Smooth muscle cell (in vitro differentiated cells): ENCODE measurements around the gene GTF2H2C_2.
"Not testable (repeated sequence)": the region's sequence is repeated elsewhere in the genome, so short reads cannot be mapped to it uniquely, and the experiment has no call there.

Experiments
- DNase-seq: peaks from one replicate; lab custom pipeline; 2025; ENCODE audit not compliant: unreplicated experiment; lab: John Stamatoyannopoulos, UW
- H2AFZ ChIP-seq: fragments of 200-600 bp; sonication (generic); 2 replicates; pipeline ENCODE4 v1.6.0; 2016; ENCODE audit warnings: antibody characterized with exemption, low read depth, mild to moderate bottlenecking
- H3F3A ChIP-seq: fragments of 200-600 bp; sonication (generic); 2 replicates; pipeline ENCODE4 v1.6.0; 2017; ENCODE audit warnings: antibody characterized with exemption, low read depth
- H3K27ac ChIP-seq: fragments of 200-600 bp; sonication (generic); 2 replicates; pipeline ENCODE4 v1.5.1; 2016; ENCODE audit warnings: low read depth, mild to moderate bottlenecking
- H3K27me3 ChIP-seq: fragments of 200-600 bp; sonication (generic); 2 replicates; pipeline ENCODE4 v1.6.1; 2016; ENCODE audit warnings: low read depth, mild to moderate bottlenecking
- H3K36me3 ChIP-seq: fragments of 200-600 bp; sonication (generic); 2 replicates; pipeline ENCODE4 v1.5.1; 2016; ENCODE audit warnings: low read depth
- H3K4me1 ChIP-seq: fragments of 200-600 bp; sonication (generic); 2 replicates; pipeline ENCODE4 v1.5.1; 2016; ENCODE audit warnings: low read depth
- H3K4me2 ChIP-seq: fragments of 200-600 bp; sonication (generic); 2 replicates; pipeline ENCODE4 v1.6.0; 2016; ENCODE audit warnings: mild to moderate bottlenecking
- H3K4me3 ChIP-seq: fragments of 200-600 bp; sonication (generic); 2 replicates; pipeline ENCODE4 v1.5.1; 2016; ENCODE audit warnings: mild to moderate bottlenecking
- H3K79me2 ChIP-seq: fragments of 200-600 bp; sonication (generic); 2 replicates; pipeline ENCODE4 v1.6.0; 2016; ENCODE audit warnings: low read depth, mild to moderate bottlenecking
- H3K9ac ChIP-seq: fragments of 200-600 bp; sonication (generic); 2 replicates; pipeline ENCODE4 v1.6.0; 2016; ENCODE audit warnings: low read depth
- H3K9me3 ChIP-seq: fragments of 200-600 bp; sonication (generic); replicated peaks from 2 replicates; pipeline ENCODE4 v1.5.1; 2016; ENCODE audit warnings: low read depth
- H4K20me1 ChIP-seq: fragments of 200-600 bp; sonication (generic); 2 replicates; pipeline ENCODE4 v1.6.0; 2016; ENCODE audit warnings: low read depth
- WGBS: methylation state at CpG from one replicate; pipeline ENCODE4 v1.1.7; 2016; ENCODE audit warnings: low lambda C conversion rate; 5-methylcytosine and 5-hydroxymethylcytosine counted together

The GTF2H2C_2 gene

GRCh38 chr5:70415117-70415516 lies at the start of gene GTF2H2C_2:
Gene GTF2H2C_2, plus strand, starts transcription at chr5:70415368.
- not testable (repeated sequence) for H3K9me3 ChIP-seq, H3K79me2 ChIP-seq, H3K36me3 ChIP-seq, H3K9ac ChIP-seq, DNase-seq, H3K27me3 ChIP-seq, H2AFZ ChIP-seq, H3K4me1 ChIP-seq, H3K4me3 ChIP-seq, H3F3A ChIP-seq, H3K4me2 ChIP-seq, H3K27ac ChIP-seq, H4K20me1 ChIP-seq
- no CpG with 5 or more reads among the region's 39 CpGs for WGBS

DNA sequence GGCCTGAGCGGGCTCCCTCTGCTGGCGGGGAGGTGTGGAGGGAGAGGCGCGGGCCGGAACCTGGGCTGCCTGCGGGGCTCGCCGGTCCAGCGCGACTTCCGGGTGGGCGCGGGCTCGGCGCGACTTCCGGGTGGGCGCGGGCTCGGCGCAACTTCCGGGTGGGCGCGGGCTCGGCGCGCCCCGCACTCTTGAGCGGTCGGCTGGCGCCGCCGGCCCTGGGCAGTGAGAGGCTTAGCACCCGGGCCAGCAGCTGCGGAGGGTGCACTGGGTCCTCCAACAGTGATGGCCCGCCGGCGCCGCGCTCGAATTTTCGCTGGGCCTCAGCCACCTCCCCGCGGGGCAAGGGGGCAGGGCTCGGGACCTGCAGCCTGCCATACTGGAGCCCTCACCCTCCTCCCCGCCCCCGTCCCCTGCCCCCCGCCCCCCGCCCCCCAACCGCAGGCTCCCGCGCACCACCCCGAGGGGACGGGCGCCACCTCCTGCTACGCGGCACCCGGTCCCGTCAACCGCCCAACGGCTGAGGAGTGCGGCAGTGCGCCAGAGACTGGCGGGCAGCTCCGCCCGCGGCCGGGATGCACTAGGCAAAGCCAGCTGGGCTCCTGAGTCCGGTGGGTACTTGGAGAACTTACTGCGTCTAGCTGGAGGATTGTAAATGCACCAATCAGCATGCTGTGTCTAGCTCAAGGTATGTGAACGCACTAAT lies 14.0 kb upstream of the GTF2H2C_2 start:
- H3K4me3 ChIP-seq = peak overlapping the region; percentile 52
- WGBS = 3% methylated on average over 6 of the region's 71 CpGs
- H3F3A ChIP-seq, H3K27ac ChIP-seq, H3K36me3 ChIP-seq, H3K27me3 ChIP-seq, H3K9me3 ChIP-seq, H3K79me2 ChIP-seq, H2AFZ ChIP-seq, DNase-seq, H4K20me1 ChIP-seq, H3K4me1 ChIP-seq, H3K9ac ChIP-seq: not testable (repeated sequence)
- peak overlapping the region; percentile 44 for H3K4me2 ChIP-seq

GRCh38 chr5:70421322-70421721 lies 6.2 kb downstream of the GTF2H2C_2 start:
- WGBS = no CpG with 5 or more reads among the region's 1 CpG
- not testable (repeated sequence) for H4K20me1 ChIP-seq, H3K27me3 ChIP-seq, H3K27ac ChIP-seq, H3K4me3 ChIP-seq, H3K36me3 ChIP-seq, H3K4me1 ChIP-seq, H3K79me2 ChIP-seq, DNase-seq, H2AFZ ChIP-seq, H3K4me2 ChIP-seq, H3F3A ChIP-seq, H3K9ac ChIP-seq, H3K9me3 ChIP-seq

- H3K36me3 ChIP-seq, H3K4me1 ChIP-seq, H3K27ac ChIP-seq, H3K9ac ChIP-seq, DNase-seq, H3K4me3 ChIP-seq, H3K27me3 ChIP-seq, H3F3A ChIP-seq, H3K79me2 ChIP-seq, H3K9me3 ChIP-seq, H3K4me2 ChIP-seq, H2AFZ ChIP-seq, H4K20me1 ChIP-seq: not testable (repeated sequence)
- whole genome bisulfite sequencing = no CpG with 5 or more reads among the region's 3 CpGs
These were observed 8.0 kb downstream of the GTF2H2C_2 start for GRCh38 chr5:70423215-70423614.

DNA sequence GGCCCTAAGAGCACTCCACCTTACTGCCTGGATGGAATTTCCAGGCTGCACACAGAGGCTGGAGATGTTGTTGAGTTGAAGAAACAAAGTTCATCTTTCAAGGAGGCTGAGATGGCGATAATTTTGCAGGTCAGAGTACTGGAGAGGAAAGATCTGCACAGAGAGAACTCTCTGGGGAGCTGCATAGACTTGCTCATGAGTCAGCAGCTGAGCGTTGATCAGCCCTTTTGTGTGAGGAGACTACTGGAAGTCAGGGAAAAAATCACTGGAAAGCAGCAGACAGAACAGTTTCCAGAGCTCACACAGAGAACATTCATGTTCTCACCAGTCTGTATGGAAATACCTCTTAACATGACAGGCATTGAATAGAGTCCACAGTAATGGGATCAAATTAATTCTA lies 23.4 kb downstream of the GTF2H2C_2 start:
- H3K4me3 ChIP-seq, H3K36me3 ChIP-seq, H3K9ac ChIP-seq, H3F3A ChIP-seq, H3K27me3 ChIP-seq, H3K79me2 ChIP-seq, H3K4me1 ChIP-seq, H3K4me2 ChIP-seq, DNase-seq, H4K20me1 ChIP-seq, H2AFZ ChIP-seq, H3K27ac ChIP-seq, H3K9me3 ChIP-seq: not testable (repeated sequence)
- no CpG with 5 or more reads among the region's 2 CpGs for WGBS

DNA sequence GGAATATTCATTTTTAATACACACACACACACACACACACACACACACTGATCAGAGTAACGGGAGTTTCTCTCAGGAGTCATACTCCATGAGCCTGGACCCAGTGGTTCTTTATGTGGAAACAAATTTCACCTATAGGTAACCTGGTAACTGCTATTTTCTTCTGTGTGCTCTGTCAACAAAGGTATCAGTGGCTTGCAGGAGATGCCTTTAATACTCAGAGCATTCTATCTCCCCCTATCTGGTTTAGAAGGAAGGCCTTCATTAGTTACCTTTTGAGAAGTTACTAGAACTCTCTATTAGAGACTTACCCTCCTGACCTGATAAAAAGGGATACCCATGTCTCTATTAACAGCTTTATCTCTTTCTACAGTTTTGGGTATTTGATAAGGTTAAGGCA lies 34.4 kb downstream of the GTF2H2C_2 start:
- not testable (repeated sequence) for H3K79me2 ChIP-seq, H4K20me1 ChIP-seq, H3K27ac ChIP-seq, H3K4me1 ChIP-seq, H3K9me3 ChIP-seq, H3F3A ChIP-seq, DNase-seq, H3K4me2 ChIP-seq, H3K9ac ChIP-seq, H3K4me3 ChIP-seq, H3K36me3 ChIP-seq, H2AFZ ChIP-seq, H3K27me3 ChIP-seq
- WGBS = 92% methylated on average over 1 of the region's 1 CpG

DNA sequence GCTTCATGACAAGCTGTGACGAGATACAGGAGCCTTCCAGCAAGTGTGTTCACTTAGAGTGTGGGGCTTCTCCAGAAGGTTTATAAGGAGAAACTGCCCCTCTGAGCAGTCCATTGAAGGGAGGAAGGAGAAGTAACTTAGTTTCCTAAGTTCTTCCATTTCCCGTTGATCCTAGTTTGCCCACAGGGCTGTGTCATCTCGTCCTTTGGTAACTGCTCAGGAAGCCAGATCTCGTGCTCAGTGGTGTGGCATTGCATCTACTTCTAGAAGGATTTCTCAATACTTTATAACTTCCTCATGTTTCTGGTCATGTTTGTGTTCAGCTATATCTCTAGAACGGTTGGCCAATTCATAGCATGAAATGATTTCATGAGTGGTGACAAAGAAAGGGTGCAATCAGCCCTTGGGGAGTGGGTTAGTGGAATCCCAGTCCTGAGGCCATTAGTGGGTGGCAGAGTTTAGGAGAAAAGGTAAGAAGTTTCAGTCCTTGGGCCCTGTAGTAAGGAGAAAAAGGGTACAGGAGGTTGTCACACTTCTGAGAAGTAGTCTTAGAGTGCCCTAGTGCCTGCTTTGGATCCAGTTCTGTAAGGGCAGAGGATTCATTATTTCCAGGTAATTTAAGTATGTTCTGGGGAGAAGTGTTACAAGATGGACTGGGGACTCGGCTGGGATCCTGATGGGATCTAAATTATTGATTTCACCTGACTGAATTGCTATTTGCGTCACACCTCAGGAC lies 36.2 kb downstream of the GTF2H2C_2 start:
- not testable (repeated sequence) for H3K27me3 ChIP-seq, H3K9ac ChIP-seq, H4K20me1 ChIP-seq, H3F3A ChIP-seq, H3K4me3 ChIP-seq, DNase-seq, H3K36me3 ChIP-seq, H3K79me2 ChIP-seq, H2AFZ ChIP-seq, H3K9me3 ChIP-seq, H3K4me1 ChIP-seq, H3K4me2 ChIP-seq, H3K27ac ChIP-seq
- no CpG with 5 or more reads among the region's 7 CpGs for WGBS

DNA sequence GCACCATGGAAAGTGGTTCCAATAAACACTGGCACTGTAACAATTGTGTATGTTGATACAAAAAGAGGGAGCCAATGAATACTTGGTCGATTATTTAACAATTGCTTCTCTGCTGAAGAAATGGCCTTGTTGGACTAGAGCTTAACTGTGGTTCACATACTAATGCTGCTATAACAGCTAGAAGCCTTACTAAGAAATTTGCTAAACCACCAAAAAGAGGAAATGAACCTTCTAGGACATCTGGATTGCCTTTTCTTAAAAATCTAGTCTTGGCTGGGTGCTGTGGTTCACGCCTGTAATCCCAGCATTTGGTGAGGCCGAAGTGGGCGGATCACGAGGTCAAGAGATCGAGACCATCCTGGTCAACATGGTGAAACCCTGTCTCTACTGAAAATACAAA lies 41.9 kb downstream of the GTF2H2C_2 start:
- DNase-seq, H3K36me3 ChIP-seq, H3K79me2 ChIP-seq, H3K4me3 ChIP-seq, H3K9me3 ChIP-seq, H3F3A ChIP-seq, H3K27me3 ChIP-seq, H3K27ac ChIP-seq, H2AFZ ChIP-seq, H3K4me1 ChIP-seq, H3K4me2 ChIP-seq, H3K9ac ChIP-seq, H4K20me1 ChIP-seq: not testable (repeated sequence)
- WGBS = no CpG with 5 or more reads among the region's 6 CpGs
